ENCODE measurements around the gene NUBP2. TPM values are rescaled to one million over a fixed set of nuclear protein-coding genes. Genes with fewer than 3 reads are reported as not detected.

NUBP2 gene
- total RNA-seq, 1 donor from 2014 or later = 77.8 TPM

- DNase-seq (ENCODE audit: low read depth, low spot score) = no peak
These were observed 10.8 kb upstream of the NUBP2 start for GRCh38 chr16:1771864-1772361.

GRCh38 chr16:1772362-1772907, 10.3 kb upstream of the NUBP2 start, which contains the start of gene EME2:
Gene EME2, plus strand, starts transcription at chr16:1772810. Its CDS starts 418 bp downstream, at chr16:1773228.
- DNase-seq (ENCODE audit: low read depth, low spot score) = no peak

- DNase-seq (ENCODE audit: low read depth, low spot score) = peak; percentile 44
These were observed 9.7 kb upstream of the NUBP2 start, which contains the start of gene MRPS34 for GRCh38 chr16:1772908-1773702. Gene MRPS34, minus strand, starts transcription at chr16:1773134. Its CDS starts 15 bp downstream, at chr16:1773119.

DNA sequence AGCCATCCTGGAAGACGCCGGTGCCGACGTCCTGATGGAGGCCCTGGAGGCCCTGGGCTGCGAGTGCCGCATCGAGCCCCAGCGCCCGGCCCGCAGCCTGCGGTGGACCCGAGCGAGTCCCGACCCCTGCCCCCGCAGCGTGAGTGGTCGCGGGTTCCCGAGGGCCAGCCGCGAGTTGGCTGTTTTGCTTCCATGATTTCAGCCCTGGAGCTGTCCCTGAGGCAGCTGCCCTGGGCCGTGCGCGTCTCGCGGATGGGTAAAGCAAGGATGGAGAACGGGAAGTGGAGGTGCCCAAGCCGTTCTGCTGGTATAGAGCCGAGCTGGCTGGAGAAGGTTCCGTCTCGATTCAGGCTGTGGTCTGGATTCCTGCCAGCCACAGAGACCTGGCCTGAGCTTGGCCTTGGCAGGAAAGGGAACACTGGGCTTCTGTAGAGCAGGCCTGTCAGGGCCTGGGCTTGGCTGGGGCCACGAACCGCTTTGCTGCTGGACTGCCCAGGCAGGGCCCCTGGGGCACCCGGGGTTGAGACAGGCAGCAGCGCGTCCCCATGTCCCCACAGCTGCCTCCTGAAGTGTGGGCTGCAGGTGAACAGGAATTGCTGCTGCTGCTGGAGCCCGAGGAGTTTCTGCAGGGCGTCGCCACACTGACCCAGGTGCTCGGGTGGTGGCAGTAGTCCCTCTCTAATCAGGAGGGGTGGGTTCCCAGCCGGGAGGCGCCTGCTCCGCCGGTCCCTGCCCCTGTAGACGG, 8.9 kb upstream of the NUBP2 start:
- no peak for DNase-seq (ENCODE audit: low read depth, low spot score)

GRCh38 chr16:1774448-1774780, 8.3 kb upstream of the NUBP2 start:
- no peak for DNase-seq (ENCODE audit: low read depth, low spot score)

GRCh38 chr16:1775006-1775845, 7.5 kb upstream of the NUBP2 start:
- DNase-seq (ENCODE audit: low read depth, low spot score) = no peak

- no peak for DNase-seq (ENCODE audit: low read depth, low spot score)
These were observed 6.7 kb upstream of the NUBP2 start for GRCh38 chr16:1775846-1776671.

DNA sequence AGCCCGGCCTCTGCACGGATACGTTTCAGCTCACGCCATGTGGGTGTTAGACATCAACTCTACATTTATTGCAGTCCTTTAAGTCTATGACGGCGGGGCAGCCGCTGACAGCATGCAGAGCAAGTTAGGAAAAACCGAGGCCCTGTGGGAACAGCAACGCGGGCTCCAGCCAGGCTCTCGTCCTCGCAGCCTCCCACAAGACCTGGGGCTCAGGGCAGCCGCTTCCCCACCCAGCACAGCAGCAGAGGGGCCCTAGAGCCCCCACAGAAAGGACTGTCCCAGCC, 6.1 kb upstream of the NUBP2 start:
- DNase-seq (ENCODE audit: low read depth, low spot score) = no peak

- no peak for DNase-seq (ENCODE audit: low read depth, low spot score)
These were observed 5.8 kb upstream of the NUBP2 start for GRCh38 chr16:1776991-1777374.

DNA sequence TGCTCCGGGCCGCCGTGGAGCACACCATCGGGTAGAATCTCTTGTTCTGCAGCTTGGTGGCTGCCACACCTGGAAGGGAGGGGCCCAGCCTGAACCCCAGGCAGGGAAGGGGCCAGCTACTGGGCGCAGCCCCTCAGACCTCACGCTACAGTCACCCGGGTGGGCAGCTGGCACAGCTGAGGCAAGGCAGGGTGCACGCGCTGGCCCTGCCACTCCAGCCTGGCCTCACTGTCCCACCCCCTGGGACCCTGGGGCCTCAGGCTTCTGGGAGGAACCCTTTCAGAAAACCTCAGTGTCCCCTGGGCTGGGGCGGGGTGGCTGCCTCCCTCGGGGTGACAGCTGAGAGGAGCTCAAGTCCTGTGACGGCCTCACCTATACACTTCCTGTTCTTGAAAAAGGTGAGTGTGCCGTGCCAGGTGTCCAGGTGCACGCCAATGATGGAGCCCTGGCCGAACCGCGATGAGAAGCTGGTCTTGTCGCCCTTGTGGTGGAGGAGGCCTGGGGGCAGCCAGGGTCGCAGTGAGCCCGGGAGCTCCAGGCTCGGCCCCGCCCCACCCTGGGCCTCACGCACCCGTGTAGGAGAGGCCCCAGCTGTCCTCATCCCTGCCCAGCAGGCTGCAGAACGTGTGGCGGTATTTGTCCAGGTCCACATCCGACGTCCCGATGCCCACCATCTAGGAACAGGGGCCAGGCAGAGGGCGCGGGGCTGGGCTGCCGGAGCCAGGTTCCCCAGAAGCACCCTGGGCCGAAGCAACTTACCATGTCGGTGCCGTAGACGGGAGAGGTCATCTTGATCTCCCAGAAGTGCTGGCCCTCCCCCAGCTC, 5.2 kb upstream of the NUBP2 start:
- DNase-seq (ENCODE audit: low read depth, low spot score) = no peak

DNA sequence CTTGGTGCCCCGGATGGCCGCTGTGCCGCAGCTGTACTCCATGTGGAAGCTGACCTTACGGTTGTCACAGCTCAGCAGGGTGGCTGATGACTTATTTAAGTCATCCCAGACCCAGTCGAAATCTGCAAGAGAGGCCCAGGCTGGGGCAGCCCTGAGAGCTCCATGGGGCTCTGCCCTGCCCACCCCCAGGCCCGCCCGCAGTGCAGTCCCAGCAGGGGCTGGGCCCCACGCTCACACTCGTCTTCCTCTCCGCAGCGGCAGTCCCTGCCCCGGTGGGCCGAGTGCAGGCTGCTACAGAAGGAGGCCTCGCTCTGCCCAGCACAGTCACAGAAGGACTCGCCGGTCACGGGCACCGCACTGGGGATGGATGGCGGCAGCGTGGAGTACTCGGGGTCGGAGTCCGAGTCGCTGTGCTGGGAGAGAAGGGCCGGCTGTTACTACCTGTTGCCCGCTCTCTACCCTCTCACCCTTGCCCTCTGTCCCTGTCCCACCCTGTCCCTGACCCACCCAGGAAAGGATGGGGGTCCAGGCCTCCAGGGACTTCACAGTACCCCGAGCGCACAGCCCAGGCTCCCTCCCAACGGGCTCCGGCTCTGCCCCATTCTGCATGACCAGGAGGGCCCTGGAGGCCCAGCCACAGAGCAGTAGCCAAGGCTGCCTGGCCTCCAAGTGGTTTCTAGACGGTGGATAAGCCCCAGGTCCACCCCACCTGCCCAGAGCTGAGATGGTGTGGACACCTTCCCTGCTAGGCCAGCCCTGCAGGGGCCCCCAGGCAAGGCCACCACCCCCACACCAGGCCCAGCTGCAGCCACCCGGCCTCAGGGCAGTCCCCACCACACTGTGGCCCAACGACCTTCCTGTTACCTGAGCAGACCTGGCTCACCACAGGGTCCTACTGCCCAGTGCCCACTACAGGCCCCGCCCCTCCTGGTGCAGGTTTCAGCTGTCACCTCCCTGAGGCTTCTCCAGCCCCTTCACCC, 4.3 kb upstream of the NUBP2 start:
- DNase-seq (ENCODE audit: low read depth, low spot score) = no peak

GRCh38 chr16:1779234-1779701, 3.5 kb upstream of the NUBP2 start:
- no peak for DNase-seq (ENCODE audit: low read depth, low spot score)

GRCh38 chr16:1779741-1780676, 2.8 kb upstream of the NUBP2 start:
- no peak for DNase-seq (ENCODE audit: low read depth, low spot score)

- DNase-seq (ENCODE audit: low read depth, low spot score) = no peak
These were observed 2.1 kb upstream of the NUBP2 start for GRCh38 chr16:1780677-1781072.

GRCh38 chr16:1781254-1781653, 1.5 kb upstream of the NUBP2 start:
- no peak for DNase-seq (ENCODE audit: low read depth, low spot score)

DNA sequence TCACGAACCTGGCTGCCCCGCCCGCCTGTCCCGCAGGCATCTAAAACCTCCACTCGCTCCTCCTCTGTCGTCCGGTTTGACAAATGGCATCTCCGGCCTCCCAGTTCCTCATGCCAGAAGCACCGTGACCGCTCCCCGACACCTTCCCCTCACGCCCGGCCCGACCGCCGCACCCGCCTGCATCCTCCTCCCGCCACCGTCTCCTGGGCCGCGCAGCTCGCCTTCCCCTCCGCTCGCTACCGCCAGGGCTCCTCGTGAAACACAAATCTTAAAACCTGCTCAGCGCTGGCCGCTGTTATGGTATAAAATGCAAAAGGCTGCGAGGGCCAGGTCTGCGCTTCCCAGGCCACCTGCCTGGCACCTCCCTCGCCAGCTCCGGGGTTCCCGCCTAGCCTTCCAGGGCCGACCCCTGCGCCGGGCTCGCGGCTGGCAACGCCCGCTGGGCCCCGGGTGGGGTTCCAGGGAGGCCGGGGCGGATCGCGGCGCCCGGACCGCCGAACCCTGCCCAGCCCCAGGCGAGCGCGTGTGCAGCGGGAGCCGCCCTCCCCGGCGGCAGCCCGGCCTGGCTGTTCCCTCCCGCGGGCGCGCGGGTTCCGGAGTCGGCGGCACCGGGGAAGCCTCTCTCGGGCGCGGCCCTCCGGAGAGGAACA, 877 bp upstream of the NUBP2 start:
- no peak for DNase-seq (ENCODE audit: low read depth, low spot score)
